HFFc6 (cell line): Measurements from ENCODE around the gene CNPY1. TPM values are rescaled to one million over a fixed set of nuclear protein-coding genes. Genes with fewer than 3 reads are reported as not detected.

Experiments used
- DNase-seq: peaks from one replicate; pipeline ENCODE4 v3.0.0-alpha.2; 2018
- H3K27ac Mint-ChIP-seq: 2 replicates; pipeline ENCODE4 v1.8.0; 2020; ENCODE audit warnings: mild to moderate bottlenecking, mixed read lengths
- H3K27me3 Mint-ChIP-seq: 2 replicates; pipeline ENCODE4 v1.8.0; 2021; ENCODE audit warnings: mild to moderate bottlenecking, moderate library complexity, mixed read lengths; ENCODE audit not compliant: insufficient read depth
- H3K36me3 Mint-ChIP-seq: 2 replicates; pipeline ENCODE4 v1.8.0; 2021; ENCODE audit warnings: low read depth, mixed read lengths
- H3K4me1 Mint-ChIP-seq: 2 replicates; pipeline ENCODE4 v1.8.0; 2020; ENCODE audit warnings: low read depth, mixed read lengths
- H3K4me3 Mint-ChIP-seq: 2 replicates; pipeline ENCODE4 v1.8.0; 2020; ENCODE audit warnings: mild to moderate bottlenecking, moderate library complexity, mixed read lengths
- H3K9me3 Mint-ChIP-seq: 2 replicates; pipeline ENCODE4 v1.8.0; 2020; ENCODE audit warnings: mild to moderate bottlenecking, mixed read lengths
- total RNA-seq, 6 experiments: library from RNA; stranded (reverse); fragmentation: NEBNext Ultra II Directional; extraction: Animal tissue kit (Norgen Biotek cat#: 25700); gene quantifications; 2 replicates in 1 of 6; 3 replicates in 5 of 6; pipeline ENCODE4 v1.2.3, GENCODE V29; 2021
- TF ChIP-seq, protein P1 (sequence below): fragments of 200-600 bp; sonication (generic); IDR thresholded peaks from 2 replicates; pipeline ENCODE4 v1.5.0; 2021; ENCODE audit warnings: antibody characterized with exemption, mild to moderate bottlenecking

CNPY1 gene
- total RNA-seq, 6 experiments from 2014 or later: not detected

DNA sequence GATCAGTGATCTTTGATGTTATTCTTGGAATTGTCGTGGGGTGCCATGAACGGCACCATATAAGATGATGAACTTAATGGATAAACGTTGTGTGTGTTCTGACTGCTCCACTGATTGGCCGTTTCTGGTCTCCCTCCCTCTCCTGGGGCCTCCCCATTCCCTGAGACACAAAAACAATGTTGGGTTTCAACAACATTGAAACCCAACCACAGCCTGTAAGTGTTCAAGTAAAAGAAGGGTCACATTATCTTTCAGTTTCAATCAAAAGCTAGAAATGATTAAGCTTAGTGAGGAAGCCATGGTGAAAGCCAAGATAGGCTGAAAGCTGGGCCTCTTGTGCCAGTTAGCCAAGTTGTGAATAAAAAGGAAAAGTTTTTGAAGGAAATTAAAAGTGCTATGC lies 68.9 kb downstream of the CNPY1 start:
- peaks cover 36% of the 10 kb centered on the region for H3K27me3 Mint-ChIP-seq
- H3K36me3 Mint-ChIP-seq: peaks cover 8% of the 10 kb centered on the region; the same call in 1 of the 2 replicates
- DNase-seq: no peak
- no peak overlapping the region for H3K4me3 Mint-ChIP-seq
- peaks cover 8% of the 10 kb centered on the region for H3K9me3 Mint-ChIP-seq
- H3K27ac Mint-ChIP-seq: no peak overlapping the region
- TF ChIP-seq, protein P1, sequence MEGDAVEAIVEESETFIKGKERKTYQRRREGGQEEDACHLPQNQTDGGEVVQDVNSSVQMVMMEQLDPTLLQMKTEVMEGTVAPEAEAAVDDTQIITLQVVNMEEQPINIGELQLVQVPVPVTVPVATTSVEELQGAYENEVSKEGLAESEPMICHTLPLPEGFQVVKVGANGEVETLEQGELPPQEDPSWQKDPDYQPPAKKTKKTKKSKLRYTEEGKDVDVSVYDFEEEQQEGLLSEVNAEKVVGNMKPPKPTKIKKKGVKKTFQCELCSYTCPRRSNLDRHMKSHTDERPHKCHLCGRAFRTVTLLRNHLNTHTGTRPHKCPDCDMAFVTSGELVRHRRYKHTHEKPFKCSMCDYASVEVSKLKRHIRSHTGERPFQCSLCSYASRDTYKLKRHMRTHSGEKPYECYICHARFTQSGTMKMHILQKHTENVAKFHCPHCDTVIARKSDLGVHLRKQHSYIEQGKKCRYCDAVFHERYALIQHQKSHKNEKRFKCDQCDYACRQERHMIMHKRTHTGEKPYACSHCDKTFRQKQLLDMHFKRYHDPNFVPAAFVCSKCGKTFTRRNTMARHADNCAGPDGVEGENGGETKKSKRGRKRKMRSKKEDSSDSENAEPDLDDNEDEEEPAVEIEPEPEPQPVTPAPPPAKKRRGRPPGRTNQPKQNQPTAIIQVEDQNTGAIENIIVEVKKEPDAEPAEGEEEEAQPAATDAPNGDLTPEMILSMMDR: no peak
- no peaks in the 10 kb centered on the region for H3K4me1 Mint-ChIP-seq

DNA sequence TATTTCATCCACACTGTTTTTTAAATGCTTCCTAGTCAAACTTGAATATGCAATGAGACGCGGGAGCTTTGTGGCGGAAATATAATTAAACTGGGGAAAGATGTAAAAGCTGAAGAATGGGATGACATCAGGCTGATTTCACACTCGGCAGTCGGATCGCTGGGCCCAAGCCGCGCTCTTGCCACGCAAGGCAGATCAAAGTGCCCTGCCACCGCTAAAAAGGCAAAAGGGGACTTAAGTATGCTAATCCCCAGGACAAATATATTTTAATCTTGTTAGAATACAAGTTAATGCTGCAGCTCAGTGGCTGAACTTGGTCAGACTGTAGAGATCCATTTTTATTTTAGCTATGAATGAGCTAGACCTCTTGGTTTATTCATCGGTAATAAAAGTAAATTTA lies 74.6 kb downstream of the CNPY1 start:
- H3K36me3 Mint-ChIP-seq: no peaks in the 10 kb centered on the region
- no peak overlapping the region for H3K27ac Mint-ChIP-seq
- H3K4me3 Mint-ChIP-seq: no peak overlapping the region
- TF ChIP-seq, protein P1: no peak
- DNase-seq: no peak
- H3K4me1 Mint-ChIP-seq: peaks cover 6% of the 10 kb centered on the region
- no peaks in the 10 kb centered on the region for H3K9me3 Mint-ChIP-seq
- peaks cover 75% of the 10 kb centered on the region for H3K27me3 Mint-ChIP-seq

DNA sequence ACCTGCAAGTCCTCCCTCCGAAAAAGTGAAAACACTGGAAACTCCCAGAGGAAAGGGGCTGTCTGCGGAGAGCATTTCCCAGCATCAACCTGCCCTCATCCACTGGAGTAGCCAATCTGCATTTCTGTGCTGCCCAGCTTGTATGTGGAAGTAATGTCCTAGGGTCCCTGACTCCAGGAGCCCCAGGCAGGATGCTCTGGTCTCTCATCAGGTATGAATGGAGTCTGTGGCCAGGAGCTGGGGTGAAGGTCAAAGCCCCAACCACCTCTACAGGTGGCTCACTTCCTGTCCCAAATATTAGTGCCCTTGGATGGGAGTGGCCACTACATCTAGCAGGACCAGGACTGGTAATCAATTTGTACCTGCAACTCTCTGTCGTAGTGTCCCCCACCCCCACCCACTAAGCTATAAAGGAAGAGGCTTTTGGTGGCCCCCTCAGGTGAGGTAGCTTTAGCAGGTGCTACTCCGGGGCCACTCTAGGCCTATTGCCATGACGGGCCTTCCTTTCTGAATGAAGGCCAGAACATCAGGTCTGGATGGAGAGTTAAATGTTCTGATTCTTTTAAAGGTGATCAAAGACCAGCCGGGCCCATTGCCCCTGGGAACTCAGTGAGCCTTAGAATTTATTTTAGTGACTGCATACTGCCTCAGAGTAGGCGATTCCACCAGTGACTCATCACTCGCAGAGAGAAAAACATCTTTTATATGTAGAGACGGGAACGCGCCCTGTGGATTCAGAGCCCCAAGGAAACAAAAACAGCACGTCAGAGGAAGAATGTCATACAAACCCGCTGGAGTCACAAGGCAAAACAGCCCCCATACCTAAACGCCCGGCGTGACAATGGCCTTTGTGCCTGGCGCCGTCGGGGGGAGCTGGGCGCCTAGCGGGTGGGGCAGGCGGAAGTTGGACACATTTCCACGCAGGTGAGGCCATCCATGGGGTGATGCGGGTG lies 75.4 kb downstream of the CNPY1 start:
- peak; percentile 12 for DNase-seq
- TF ChIP-seq, protein P1: no peak
- Mint-ChIP-seq H3K4me3 (peak overlapping the region; percentile 12; the same call in 1 of the 2 replicates), H3K27me3 (peaks cover 72% of the 10 kb centered on the region), H3K4me1 (peaks cover 6% of the 10 kb centered on the region), H3K36me3 (no peaks in the 10 kb centered on the region), H3K27ac (no peak overlapping the region), H3K9me3 (no peaks in the 10 kb centered on the region)

DNA sequence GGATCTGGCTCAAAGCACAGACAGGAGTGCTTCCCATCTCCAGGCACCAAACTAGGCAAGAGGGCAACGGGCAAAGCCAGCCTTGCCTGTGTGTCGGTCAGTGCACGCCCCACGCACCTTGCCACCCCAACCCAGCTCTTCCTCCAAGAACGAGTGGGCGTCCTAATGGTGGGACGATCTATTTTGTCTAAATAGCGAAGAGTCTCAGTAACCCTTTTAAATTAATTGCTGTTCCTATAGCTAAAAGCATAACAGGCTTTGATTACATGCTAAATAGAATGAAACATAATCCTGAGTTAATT lies 76.2 kb downstream of the CNPY1 start:
- TF ChIP-seq, protein P1: no peak
- Mint-ChIP-seq H3K36me3 (no peaks in the 10 kb centered on the region), H3K4me1 (peaks cover 6% of the 10 kb centered on the region), H3K9me3 (no peaks in the 10 kb centered on the region), H3K27me3 (peaks cover 75% of the 10 kb centered on the region), H3K4me3 (no peak overlapping the region), H3K27ac (no peak overlapping the region)
- DNase-seq: no peak

DNA sequence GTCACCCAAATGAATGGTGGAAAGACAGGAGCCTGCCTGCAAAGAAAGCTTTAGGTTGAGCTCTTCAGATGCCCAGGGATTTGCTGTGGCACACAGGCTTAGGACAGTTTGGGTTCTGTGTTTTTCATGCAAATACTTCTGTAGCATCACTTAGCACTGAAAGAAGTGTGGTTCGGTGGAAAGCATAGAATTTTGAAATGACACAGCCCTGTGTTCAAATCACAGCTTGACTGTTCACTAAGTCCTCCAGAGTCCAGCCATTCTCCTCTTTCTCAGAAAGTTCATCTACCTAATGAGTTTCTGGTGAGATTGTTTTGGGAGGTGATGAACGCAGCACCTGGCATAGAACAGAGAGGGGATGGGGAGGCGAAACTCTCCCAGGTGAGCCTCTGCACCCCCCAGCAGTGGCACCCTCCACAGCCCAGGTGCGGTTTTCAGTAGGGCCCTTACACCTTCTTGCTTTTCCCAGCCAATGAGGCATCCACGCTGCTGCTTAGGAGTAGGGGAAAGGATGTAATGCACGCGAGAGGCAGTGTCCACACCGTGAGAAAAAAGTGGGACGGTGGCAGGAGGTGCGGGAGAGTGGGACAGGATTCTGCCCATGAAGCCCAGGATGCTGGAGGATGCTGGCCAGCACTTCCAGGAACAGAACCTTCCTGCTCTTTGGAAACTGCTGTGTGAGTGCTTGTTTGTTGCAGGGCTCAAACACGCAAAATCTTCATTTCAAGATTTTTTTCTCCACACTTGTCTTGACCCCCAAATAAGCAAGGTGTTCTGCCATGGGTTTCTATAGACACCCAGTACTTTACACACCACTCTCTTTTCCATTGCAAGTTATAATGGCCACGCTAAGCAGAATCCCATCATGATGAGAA lies 76.8 kb downstream of the CNPY1 start:
- DNase-seq: no peak
- Mint-ChIP-seq H3K9me3 (no peaks in the 10 kb centered on the region), H3K4me1 (peaks cover 6% of the 10 kb centered on the region), H3K4me3 (no peak overlapping the region), H3K27ac (no peak overlapping the region), H3K27me3 (peaks cover 74% of the 10 kb centered on the region), H3K36me3 (no peaks in the 10 kb centered on the region)
- TF ChIP-seq, protein P1: no peak
